IPS-NIHi7 (cell line): ENCODE results near the gene HOXB7.

Experiments used
- DNase-seq: peaks from one replicate; pipeline ENCODE4 v3.0.0; 2012; ENCODE audit warnings: mixed read lengths; ENCODE audit errors: extremely low spot score

The HOXB7 gene

DNA sequence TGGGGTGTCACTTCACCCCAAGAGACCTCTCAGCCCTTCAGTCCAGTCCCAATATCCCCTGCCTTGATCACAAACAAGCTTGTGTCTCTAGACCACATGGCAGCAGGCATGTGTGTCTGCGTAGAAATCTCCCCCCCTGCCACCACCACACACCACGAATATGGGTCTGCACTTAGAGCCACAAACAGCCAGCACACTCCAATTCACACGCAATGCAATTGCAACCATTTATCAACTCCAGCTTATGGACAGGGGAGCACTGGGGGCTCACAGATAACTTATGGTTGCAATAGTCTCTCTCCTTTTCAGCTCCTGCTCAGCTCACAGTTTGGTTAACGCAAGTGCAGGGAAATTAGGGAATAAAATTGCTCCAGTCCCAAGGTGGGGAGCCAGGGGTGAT lies 12.8 kb upstream of the HOXB7 start:
- no peak for DNase-seq

DNA sequence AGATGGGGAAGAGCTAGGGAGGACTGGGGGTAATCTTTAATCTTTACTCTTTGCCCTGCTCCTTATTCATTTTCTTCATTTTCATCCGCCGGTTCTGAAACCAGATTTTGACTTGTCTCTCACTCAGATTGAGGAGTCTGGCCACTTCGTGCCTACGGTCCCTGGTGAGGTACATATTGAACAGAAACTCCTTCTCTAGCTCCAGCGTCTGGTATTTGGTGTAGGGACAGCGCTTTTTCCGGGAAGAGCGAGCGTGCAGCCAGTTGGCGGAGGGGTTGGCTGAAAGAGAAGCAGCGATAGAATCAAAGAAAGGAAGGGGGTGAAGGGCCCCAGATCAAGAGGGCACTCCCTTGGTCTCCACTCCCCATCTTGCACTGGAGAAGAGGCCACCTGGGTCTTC lies 12.0 kb upstream of the HOXB7 start:
- DNase-seq, result no peak

DNA sequence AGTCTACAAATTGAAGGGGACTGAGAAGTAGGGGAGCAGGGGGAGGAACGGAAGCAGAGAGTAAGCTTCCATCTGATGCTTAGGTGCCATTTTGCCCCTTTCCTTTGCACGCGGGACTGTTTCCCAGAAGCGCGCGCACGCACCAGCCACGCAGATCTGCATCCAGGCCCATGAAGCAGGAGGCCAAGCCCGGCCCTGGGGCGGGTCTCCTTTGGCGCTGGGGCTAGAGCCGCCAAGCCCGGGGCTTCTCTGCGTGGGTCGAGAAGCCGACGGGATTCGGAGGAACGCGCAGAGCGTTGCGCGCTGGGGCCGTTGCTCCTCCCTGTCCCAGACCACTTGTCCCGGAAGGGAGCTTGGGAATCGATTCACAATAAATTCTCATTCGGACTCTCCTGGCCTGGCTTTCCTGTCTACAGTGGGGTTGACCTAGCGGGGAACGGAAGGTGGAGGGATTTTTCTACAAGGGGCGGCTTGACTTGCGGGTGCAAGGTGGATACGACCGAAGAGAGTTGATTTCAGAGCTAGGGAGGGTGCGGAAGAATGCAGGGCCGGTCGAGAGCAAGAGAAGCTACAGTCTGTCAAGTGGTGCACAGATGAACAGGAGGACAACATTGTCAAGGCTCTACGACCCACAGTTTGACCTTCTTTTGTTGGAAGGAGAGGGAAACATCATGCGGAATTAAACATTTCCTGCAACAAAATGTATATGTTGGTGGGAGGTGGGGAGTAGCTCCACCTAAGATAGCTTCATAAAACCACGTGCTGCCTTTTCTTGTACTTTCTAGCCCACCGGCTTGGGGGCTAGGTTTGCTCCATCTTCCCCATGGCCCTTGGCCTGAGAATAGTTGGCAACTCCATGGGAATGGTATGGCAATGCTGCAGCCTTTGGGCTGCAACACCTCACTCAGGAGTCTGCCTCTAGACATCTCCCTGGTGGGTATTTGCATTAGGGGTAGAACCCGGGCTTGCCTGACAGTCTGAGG lies 10.9 kb upstream of the HOXB7 start:
- no peak for DNase-seq

DNA sequence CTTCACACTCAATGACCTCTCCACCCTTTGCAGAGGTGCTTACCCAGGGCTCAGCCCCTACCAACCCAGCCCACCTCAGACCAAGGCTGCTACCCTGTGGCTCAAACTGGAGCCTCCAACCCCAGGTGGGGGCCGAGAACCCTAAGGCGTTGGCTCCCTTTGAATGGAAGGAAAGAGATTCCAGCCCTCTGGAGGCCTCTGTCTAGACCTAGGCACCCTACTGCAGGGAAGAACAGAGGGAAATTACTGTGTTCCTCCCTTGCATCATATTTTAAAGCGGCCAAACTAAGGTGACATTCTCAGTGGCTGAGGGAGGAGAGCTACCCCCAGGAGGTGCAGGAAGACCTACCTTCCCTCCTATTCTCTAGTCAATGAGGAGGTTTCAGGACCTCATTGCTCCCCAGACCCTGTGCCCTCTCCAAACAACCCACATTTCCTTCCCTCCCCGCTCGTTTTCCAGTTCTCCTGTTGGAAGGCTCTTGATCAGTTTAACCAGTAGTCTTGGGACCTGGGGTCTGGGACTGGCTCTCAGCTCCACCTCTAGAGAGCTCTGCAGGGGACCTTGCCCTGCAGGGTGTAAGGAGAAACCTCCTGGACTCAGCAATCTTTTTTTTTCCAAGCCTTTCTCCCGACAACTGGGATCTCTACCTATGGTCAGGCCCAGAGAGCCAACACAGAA lies 9.8 kb upstream of the HOXB7 start:
- no peak for DNase-seq

DNA sequence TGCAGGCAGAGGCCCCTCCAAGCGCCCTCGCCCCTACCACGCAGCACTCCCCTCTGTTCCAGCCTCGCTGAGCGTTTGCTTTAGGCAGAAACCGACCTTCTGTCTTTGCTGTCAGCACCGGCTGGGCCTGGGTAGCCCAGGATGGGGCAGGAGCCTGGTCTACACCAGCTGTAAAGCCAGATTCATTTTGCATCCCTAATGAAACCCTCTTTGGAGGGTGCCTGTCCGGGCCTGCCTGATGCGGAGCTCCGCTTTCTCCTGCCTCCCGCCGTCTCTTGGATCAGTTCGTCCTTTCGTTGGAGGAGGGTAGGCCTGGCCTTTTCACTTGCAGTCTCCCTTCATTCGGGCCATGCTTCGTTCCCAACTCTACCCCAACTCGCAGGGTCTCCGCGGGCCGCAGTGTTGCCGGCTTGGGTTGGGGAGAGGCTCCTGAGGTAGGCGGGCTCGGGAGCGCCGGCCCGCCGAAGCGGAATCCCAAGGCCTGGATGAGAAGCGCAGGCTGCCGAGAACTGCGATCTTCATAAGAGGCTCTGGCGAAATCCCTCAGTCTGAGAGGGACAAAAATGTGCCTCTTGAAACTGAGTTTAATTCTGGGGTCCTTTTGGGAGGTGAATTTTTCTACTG lies 9.1 kb upstream of the HOXB7 start:
- DNase-seq, result no peak

DNA sequence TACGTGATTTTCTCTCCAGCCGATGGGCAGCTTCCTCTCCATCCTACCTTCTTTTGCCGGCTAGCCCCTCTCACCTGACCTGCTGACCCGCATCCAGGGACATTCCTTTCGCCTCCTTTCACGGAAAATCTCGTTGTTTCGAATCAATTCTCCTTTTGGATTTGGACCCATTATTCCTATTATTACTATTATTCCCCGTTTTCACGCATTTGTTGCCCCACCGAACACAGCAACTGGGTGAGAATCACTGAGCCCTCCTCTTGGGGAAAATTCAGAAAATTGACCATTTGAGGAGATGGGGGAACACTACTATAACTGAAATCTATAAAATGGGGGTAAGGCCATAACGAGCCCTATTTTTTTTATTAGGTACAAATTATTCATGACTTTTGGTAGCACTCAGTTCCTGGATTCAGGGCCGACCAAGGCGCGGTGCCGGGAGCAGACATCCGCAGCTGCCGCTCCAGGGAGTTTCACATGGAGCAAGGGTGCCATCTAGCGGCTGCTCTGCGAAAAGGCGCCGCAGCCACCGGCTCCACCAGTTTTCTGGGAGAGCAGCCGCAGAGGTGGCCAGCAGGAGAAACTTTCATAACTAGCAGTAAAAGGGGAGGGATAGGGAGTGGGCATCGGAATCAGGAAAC lies 7.6 kb upstream of the HOXB7 start:
- DNase-seq, result peak; percentile 85

DNA sequence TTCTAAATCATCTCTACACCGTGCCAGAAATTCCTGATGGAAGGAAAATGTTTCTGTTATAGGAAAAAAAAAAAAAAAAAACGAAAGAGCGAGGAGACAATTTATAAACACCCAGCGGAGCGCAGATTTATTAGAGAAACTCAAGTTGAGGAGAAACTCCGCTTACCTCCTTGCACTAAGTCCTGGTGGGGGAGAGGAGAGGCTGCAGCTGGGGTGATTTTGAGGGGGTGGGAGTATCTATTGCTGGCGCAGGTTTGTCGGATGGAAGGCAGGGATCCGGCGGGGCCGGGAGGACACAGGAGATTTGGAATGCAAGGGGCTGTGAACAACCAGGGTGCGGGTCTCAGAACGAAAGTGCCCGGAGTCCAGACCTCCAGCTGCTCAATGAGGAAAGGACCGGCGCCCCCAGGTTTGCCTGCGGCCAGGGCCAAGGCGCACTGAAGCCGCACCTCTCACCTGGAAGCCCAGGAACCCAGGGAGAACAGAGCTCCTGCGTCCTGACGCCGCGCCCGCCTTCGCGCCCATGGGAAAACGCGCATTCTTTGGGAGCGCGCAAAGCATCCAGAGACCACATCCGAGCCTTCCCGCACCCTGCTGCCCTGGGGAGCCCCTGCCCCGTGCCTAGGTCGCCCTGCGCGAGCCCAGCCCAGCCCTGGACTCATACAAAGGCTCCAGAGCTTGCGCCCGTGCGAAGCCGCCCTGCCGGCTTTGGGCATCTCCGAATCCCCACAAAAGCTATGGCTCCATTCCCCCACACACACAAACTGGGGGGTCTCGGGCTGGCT lies 6.8 kb upstream of the HOXB7 start:
- no peak for DNase-seq

DNA sequence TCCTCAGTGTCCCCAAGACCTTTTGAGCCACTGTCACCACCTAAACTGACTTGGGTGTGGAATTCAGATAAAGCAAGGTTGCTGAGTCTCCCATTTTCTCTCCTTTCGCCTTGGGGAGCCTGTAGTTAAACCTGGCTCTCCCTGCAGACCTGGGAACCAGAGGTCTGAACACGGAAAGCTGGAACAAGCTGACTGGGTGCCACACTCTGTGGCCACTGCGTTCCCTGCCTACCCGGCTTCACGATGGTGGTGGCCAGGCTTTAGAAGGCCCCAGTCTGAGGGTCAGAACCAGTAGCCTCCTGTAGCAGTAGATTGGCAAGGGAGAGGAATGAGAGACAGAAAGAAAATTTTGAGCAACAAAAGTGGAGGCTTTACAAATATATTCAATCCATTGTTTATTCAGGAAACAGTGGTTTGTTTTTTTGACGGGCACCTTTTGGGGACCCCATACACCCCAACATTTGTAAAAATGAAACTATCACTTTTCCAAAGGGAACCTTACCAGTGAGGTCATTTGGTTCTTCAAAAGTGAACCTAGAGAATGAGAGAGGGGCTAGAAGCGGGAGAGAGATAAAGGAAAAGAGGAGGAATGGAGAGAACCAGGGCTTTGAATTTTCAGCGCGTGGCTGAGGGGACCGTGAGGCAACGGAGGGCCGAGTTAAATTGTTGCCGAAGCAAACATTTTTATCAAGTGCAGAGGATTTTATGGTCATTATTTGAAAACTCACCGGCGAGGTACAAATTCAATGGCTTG lies 6.1 kb upstream of the HOXB7 start:
- no peak for DNase-seq

DNA sequence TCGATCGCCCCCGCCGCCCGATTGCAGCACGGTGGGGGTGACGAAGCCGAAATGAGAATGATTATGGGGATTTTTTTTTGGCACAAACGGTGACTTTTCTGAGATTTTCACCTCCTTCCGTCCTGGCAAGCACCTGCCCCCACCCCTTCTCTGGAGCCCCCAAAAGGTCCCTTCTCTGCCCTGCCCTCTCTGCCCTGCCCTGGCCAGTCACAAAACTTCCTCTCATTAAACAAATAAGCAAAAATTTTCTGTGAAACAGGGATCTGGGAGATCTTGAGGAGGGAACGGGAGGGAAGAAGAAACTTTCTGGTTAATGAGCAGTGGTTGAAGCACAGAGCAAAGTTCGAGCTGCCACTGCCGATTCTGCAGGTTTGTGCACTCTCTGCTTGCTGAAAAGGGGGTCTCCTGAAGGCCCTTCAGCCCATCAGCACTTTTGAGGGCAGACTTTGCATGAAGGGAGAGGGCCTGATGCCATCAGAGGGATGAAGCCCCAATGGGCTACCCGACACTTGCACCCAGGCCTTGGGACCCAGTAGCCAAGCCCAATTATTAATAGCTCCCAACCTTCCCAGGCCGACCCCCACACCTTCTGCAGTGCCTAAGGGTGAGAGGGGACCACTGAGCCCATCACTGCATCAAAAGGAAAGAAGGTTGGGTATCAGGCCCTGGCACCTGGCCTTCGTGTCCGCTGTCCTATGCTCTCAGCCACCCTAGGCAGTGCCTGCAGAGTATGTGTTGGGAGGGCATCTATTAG lies 5.3 kb upstream of the HOXB7 start:
- DNase-seq, result no peak

DNA sequence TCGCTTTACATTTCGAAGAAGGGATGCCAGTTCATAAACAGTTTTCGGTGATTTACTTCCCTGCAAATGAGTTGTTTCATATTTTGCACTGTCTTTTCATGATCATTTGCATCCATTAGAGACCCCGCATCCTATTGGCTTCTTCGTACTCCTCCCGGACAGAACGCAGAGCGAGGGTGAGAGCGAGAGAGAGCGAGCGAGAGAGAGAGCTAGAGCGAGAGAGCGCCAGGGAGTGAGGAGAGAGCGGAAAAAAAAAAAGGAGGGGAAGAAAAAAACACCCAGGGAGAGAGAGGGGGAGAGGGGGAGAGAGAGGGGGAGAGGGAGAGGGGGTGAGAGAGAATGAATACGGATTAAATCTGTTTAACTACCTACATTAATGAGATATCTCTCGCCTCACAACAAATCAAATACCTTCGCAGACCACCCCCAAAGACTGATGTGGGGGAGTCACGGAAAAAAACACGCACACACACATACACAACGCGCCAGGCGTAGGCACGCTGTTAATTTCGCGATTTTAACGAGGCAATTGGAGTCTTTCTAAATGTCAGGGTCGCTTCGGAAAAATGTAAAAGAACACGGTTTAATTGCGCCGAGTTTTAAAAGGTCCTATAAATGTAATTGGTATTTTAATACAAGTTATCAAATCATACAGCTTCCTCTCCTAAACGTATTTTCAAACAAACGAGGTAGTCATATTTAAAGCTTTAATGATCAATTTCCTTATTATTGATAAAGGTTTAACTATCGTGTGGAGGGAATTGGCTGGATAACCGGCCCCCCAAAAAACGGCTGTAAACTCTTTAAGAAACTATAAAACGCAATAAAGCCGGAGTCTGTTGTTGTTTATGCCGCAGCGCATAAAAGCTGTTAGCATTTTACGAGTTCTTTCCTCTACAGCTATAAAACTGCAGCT lies 4.5 kb upstream of the HOXB7 start, which contains the start of gene HOXB8:
HOXB8 (minus strand) TSS at position 246 of the 916 bp plus-strand sequence. CDS start 588 bp downstream, outside the sequence.
- DNase-seq, result no peak

DNA sequence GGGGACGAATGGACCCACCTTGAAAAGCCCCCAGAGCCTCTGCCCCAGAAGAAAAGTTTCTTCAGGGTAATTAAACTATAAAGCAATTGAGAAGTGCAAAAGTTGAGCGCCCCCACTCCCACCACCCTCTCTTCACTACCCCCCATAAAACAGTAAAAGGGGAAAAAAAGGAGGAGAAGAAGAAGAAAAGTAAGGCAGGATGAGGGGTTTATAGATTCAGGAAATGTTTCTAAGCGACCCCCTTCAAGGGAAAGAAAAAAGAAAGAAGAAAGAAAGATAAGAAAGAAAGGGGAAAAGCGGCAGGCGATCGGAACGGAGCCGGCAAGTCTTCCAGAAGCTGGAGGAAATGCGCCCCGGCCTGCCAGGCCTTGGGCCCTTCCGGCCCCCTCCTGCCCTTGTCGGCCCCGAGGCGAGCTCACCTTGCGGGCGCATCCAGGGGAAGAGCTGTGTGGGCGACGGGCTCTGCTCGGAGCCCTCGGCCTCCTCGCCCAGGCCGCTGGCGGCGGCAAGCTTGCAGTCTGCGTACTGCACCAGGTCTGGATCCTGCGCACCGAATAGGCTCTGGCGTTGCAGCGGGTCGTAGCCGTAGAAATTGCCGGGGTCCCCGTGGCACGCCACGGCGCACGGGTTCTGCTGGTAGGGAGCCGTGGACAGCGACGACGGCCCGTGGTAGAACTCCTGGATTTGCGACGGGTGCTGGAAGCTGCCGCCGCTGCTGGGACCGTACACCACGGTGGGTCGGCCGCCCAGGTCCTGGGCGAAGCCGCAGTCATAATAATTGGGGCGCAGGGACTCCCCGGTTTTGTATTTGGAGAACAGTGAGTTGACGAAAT lies 3.3 kb upstream of the HOXB7 start:
- no peak for DNase-seq

DNA sequence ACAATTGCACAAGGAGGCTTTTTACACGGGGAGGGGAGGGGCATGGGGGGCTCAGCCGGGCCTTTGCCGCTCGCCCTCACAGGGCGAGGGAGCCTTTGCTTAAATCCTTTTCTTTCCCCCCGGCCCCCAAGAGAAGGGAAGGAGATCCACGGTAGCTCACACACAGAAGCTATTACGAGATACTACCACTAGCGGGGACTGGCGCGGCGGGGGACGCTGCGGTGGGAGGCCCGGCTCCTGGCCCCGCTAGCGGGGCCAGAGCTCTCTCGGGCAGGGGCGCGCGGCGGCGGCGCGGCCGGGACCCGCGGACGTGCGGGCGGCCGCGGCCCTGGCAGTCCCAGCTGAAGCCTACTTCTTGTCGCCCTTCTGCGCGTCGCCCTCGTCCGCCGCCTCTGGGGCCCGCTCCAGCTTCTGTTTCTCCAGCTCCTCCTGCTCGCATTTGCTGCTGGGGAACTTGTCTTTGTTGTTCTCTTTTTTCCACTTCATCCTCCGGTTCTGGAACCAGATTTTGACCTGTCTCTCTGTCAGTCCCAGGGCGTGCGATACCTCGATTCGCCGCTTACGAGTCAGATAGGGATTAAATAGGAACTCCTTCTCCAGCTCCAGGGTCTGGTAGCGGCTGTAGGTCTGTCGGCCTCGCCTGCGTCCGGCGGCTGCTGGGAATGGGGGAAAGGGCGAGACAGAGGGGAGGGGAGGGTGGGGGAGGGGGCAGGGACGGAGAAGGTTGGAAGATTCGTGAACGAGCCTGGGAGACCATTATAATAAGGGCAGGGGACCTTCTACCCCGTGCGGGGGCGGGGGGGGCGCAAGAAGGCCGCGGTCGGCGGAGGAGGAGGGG lies 2.3 kb upstream of the HOXB7 start:
- DNase-seq, result no peak

DNA sequence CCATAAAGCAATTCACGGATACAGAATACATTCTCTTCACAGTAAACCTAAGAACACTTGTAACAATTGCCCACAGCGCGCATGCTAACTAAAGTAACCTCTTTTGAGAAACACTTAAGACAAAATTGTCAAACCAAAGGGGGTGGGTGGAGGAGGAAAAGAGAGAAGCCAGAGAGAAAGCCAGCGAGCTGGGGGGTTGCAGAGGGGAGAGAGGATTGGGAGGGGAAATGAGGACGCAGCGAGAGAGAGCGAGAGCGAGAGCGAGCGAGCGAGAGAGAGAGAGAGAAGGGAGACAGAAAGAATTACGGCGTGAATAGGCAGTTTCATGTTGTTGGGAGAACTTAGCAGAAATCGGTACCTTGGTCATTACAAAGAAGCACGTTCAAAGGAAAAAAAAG lies 1.6 kb upstream of the HOXB7 start:
- DNase-seq, result no peak

DNA sequence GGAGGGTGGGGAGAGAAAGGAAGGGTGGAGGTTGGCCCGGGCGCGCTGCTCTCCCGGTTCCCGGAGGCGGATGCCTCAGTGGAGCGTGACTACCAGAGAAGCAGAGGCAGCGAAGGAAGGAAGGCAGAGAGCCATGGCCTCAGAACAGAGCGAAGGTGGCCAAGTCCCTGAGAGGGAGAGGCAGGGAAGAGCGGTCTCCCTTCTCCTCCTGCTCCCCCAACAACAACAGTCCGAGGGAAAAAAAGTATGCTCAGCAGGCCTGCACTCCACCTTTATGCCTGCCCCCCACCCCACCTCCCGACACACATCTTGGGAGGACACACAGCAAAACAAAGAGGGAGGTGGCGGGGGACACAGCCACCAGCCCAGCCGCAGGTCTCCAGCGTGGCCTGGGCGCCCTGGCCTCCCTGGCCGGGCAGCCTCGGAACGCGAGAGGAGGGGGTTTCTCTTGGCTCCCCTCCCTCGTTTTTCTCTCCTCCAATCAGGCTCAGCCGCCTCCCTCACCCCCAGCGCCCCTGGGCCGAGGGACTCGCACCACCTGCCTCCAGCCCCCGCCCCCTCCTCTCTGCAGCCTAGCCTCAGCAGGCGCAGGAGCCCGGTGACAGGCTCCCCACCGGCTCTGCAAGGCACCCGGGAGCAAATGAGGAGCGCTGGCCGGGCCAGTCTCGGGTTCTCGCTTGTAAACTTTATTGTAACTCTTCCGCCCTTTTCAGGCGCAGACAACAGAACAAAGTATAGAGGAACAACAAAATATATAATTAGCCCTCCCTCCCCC lies 1.1 kb upstream of the HOXB7 start:
- no peak for DNase-seq

DNA sequence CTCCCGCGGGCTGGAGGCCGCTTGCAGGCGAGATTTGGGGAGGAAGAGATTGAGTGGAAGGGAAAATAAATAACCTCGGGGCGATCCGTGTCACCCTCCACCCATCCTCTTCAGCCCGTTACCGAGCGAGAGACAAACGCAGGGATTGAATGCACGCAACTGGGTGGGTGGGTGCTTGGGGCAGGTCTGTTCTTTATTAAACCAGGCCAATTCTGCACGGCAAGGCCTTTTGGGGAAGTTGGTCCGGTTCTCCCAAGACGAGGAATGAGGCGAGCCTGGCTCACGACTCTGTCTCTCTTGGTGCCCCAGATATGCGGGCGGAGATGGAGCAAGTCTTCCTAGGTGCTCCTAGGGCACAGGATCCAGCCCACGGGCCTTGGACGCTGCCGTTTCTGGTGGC lies 396 bp upstream of the HOXB7 start:
- no peak for DNase-seq

DNA sequence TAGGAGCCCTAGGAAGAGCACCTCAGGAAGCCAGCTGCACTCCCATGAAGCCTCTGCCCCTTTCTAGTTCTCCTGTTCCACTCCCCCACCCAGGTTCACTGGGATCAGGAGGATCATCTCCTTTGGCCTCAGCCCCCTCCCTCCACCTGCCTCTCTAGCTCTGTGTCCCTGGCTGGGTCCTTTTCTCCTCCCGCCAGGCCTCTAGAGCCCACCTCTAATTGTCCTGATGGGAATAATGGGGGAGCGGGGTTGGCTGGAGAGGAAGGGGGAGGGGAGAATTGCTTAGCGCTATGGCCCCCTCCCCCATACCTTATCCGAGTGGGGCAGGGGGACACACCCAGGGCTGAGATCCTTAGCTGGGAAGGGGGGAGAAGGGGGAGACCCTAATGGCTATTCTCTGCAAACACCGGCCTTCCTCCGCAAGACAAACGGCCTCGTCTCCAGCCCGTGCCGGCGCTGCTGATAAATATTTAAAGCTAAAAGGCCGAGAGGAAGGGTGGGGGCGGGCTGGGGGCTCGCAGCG lies 997 bp downstream of the HOXB7 start:
- DNase-seq, result no peak
